Cardiac fibroblast (primary cell): ENCODE data around the gene BMS1.

Source experiments
- DNase-seq, 2 donors: peaks; one replicate each; pipeline versions ENCODE4 v3.0.0 to v3.0.0-alpha.2; 2010; ENCODE audit warnings: low read depth in 2 of 2
- H3K4me3 ChIP-seq, 2 donors: replicated peaks in 1 of 2; 1 replicate in 1 of 2; 2 replicates in 1 of 2; pipeline ENCODE4 v1.5.1; 2011; ENCODE audit warnings: low read depth in 2 of 2, low read length in 2 of 2, mild to moderate bottlenecking in 2 of 2, moderate library complexity in 1 of 2
- CTCF ChIP-seq: IDR thresholded peaks from one replicate; pipeline ENCODE4 v1.5.1; 2011; ENCODE audit warnings: low read depth, mild to moderate bottlenecking, low read length, inconsistent platforms

The BMS1 gene

GRCh38 chr10:42875798-42876341 lies 93.3 kb downstream of the BMS1 start:
- TF ChIP-seq CTCF, result no peak
- no peak overlapping the region for H3K4me3 ChIP-seq
- peak; percentile 15 to 22 for DNase-seq

DNA sequence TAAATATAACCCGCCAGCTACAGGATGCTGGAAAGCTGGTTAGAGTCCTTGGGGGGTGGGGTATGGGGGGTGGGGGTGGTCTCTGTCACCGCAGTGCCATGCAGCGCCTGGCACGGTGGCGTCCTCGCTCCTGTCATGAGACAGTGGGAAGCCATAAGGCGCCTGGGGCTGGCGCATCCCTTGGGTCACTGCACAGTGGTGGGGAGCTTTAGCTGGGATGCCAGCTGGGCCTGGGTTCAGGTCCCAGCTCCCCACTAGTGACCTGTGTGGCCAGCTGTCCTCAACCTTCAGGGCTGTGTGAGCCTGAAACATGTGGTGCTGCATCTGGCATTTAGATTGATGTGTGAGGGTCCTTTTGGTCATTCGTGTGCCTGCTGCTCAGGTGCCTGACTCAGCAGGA lies 93.9 kb downstream of the BMS1 start:
- H3K4me3 ChIP-seq, result no peak overlapping the region
- no peak for DNase-seq
- TF ChIP-seq CTCF, result no peak

DNA sequence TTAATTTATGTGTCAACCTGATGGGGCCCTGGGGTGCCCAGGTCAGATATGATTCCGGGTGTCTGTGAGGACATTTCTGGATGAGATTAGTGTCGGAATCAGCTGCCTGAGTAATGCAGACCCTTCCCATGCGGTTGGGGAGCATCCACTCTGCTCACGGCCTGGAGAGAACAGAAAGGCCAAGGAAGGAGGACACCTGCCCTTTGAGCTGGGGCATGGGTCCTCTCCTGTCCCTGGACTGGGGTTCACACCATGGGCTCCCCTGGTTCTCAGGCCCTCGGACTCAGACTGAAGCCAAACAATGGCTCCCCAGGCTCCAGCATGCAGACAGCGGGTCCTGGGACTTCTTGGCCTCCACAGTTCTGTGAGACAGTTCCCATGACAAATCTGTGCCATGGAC lies 94.3 kb downstream of the BMS1 start:
- H3K4me3 ChIP-seq, result no peak overlapping the region
- no peak for DNase-seq
- no peak for TF ChIP-seq CTCF

- TF ChIP-seq CTCF, result no peak
- DNase-seq, result no peak
Measured at GRCh38 chr10:42877496-42878030, 95.0 kb downstream of the BMS1 start.

GRCh38 chr10:42878134-42878820 lies 95.7 kb downstream of the BMS1 start:
- no peak for TF ChIP-seq CTCF
- no peak overlapping the region for H3K4me3 ChIP-seq
- no peak for DNase-seq

More at GRCh38 chr10:42877496-42878030, 95.0 kb downstream of the BMS1 start:
- no peak overlapping the region for H3K4me3 ChIP-seq

- TF ChIP-seq CTCF, result no peak
- DNase-seq, result no peak
- H3K4me3 ChIP-seq, result no peak overlapping the region
Measured at GRCh38 chr10:42878821-42879195, 96.2 kb downstream of the BMS1 start.
